Trophoblast cell (in vitro differentiated cells and primary cell): ENCODE data around the gene AHNAK.
"Not testable (repeated sequence)": the region's sequence is repeated elsewhere in the genome, so short reads cannot be mapped to it uniquely, and the experiment has no call there.

Experiments used
- DNase-seq, 2 donors: peaks; one replicate each; pipeline ENCODE4 v3.0.0-alpha.2; 2016
- H2AFZ ChIP-seq: 2 replicates; pipeline ENCODE4 v1.6.1; 2013; ENCODE audit warnings: low read length, moderate library complexity, mild to moderate bottlenecking; ENCODE audit not compliant: insufficient read depth, poor library complexity
- H2AK5ac ChIP-seq: 2 replicates; pipeline ENCODE4 v1.6.1; 2013; ENCODE audit warnings: mild to moderate bottlenecking, low read length
- H2BK120ac ChIP-seq: 2 replicates; pipeline ENCODE4 v1.6.1; 2013; ENCODE audit warnings: low read length, mild to moderate bottlenecking, moderate library complexity; ENCODE audit not compliant: insufficient read depth, poor library complexity
- H2BK12ac ChIP-seq: 2 replicates; pipeline ENCODE4 v1.6.1; 2013; ENCODE audit warnings: mild to moderate bottlenecking, low read length, moderate library complexity
- H2BK5ac ChIP-seq: 2 replicates; pipeline ENCODE4 v1.6.1; 2013; ENCODE audit warnings: low read length, low read depth, moderate library complexity, mild to moderate bottlenecking; ENCODE audit not compliant: poor library complexity
- H3K14ac ChIP-seq: 2 replicates; pipeline ENCODE4 v1.6.1; 2013; ENCODE audit warnings: mild to moderate bottlenecking, low read length
- H3K18ac ChIP-seq: 2 replicates; pipeline ENCODE4 v1.6.1; 2013; ENCODE audit warnings: mild to moderate bottlenecking, low read length
- H3K23ac ChIP-seq: 2 replicates; pipeline ENCODE4 v1.6.1; 2013; ENCODE audit warnings: low read length
- H3K27ac ChIP-seq: 2 replicates; pipeline ENCODE4 v1.5.1; 2013; ENCODE audit warnings: low read depth, mild to moderate bottlenecking, inconsistent platforms, low read length, moderate library complexity
- H3K27me3 ChIP-seq: 2 replicates; pipeline ENCODE4 v1.6.1; 2013; ENCODE audit warnings: inconsistent platforms, mild to moderate bottlenecking, low read length, moderate library complexity; ENCODE audit not compliant: insufficient read depth
- H3K36me3 ChIP-seq, 2 experiments: 1 replicate in 1 of 2; 2 replicates in 1 of 2; pipeline ENCODE4 v1.6.1; 2013; ENCODE audit warnings: low read length in 2 of 2, mild to moderate bottlenecking in 2 of 2, moderate library complexity in 1 of 2; ENCODE audit not compliant: insufficient read depth in 2 of 2, control insufficient read depth in 1 of 2
- H3K4ac ChIP-seq: 2 replicates; pipeline ENCODE4 v1.6.1; 2013; ENCODE audit warnings: low read depth, mild to moderate bottlenecking, low read length, moderate library complexity
- H3K4me1 ChIP-seq, 2 experiments: 1 replicate in 1 of 2; 2 replicates in 1 of 2; pipeline ENCODE4 v1.6.1; 2013; ENCODE audit warnings: low read length in 2 of 2, mild to moderate bottlenecking in 2 of 2, moderate library complexity in 1 of 2; ENCODE audit not compliant: insufficient read depth in 2 of 2, control insufficient read depth in 1 of 2
- H3K4me2 ChIP-seq: 2 replicates; pipeline ENCODE4 v1.6.1; 2013; ENCODE audit warnings: inconsistent platforms, mild to moderate bottlenecking, low read length, moderate library complexity
- H3K4me3 ChIP-seq: 2 replicates; pipeline ENCODE4 v1.5.1; 2013; ENCODE audit warnings: mild to moderate bottlenecking, low read depth, low read length, inconsistent platforms
- H3K79me1 ChIP-seq: one replicate; pipeline ENCODE4 v1.6.1; 2013; ENCODE audit warnings: low read length
- H3K79me2 ChIP-seq: 2 replicates; pipeline ENCODE4 v1.6.1; 2013; ENCODE audit warnings: low read length, mild to moderate bottlenecking; ENCODE audit not compliant: control insufficient read depth, insufficient read depth, poor library complexity
- H3K9ac ChIP-seq: 2 replicates; pipeline ENCODE4 v1.6.1; 2013; ENCODE audit warnings: mild to moderate bottlenecking, low read length
- H3K9me3 ChIP-seq: 2 replicates; pipeline ENCODE4 v1.6.1; 2013; ENCODE audit warnings: low read depth, mild to moderate bottlenecking, control low read depth, inconsistent platforms, low read length; ENCODE audit not compliant: insufficient read depth
- H4K12ac ChIP-seq: 2 replicates; pipeline ENCODE4 v1.6.1; 2013; ENCODE audit warnings: low read depth, mild to moderate bottlenecking, low read length, moderate library complexity
- H4K8ac ChIP-seq: 2 replicates; pipeline ENCODE4 v1.6.1; 2013; ENCODE audit warnings: low read depth, mild to moderate bottlenecking, low read length, moderate library complexity
- H4K91ac ChIP-seq: one replicate; pipeline ENCODE4 v1.6.1; 2013; ENCODE audit warnings: low read depth, mild to moderate bottlenecking, low read length, moderate library complexity
- WGBS: extraction: QIAGEN DNeasy Blood & Tissue Kit; methylation state at CpG from one replicate; pipeline ENCODE4 v1.1.7; 2013; ENCODE audit warnings: missing lambda C conversion rate; ENCODE audit not compliant: insufficient read length, insufficient coverage; ENCODE audit errors: extremely low coverage; 5-methylcytosine and 5-hydroxymethylcytosine counted together

Gene AHNAK

DNA sequence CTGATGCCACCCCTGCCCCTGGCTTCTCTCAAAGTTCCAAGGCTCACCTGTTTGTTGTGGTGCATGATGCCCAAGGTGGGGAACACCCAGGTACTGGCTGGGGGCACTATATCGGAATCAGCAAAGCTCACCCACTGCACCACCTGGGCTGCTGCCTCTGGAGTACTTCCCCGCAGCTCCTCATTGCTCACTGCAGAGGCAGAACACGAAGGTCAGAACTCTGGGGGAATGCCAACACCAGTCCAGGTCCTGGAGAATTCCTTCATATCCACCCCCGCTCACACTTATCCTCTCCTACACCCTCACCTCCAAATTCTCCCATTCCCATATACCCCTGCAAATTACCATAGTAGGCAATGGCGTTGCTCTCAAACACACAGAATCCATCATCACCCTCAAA lies 24.9 kb upstream of the AHNAK start:
- Histone ChIP-seq H3K4ac (peak overlapping the region; percentile 68), H3K79me2 (peaks cover 15% of the 10 kb centered on the region), H3K79me1 (peaks cover 12% of the 10 kb centered on the region), H3K36me3 (peaks cover 52 to 63% of the 10 kb centered on the region in 2 experiments), H3K4me1 (peaks cover 11 to 13% of the 10 kb centered on the region in 2 experiments)
- H3K23ac ChIP-seq, H2BK120ac ChIP-seq, H4K12ac ChIP-seq, H3K9me3 ChIP-seq, H3K27me3 ChIP-seq, H3K4me2 ChIP-seq, H4K91ac ChIP-seq, DNase-seq, H2AK5ac ChIP-seq, H3K18ac ChIP-seq, H3K27ac ChIP-seq, H4K8ac ChIP-seq, H3K4me3 ChIP-seq, H2BK5ac ChIP-seq, H3K14ac ChIP-seq, H2BK12ac ChIP-seq, H3K9ac ChIP-seq, H2AFZ ChIP-seq: not testable (repeated sequence)
- WGBS, result 100% methylated on average over 1 of the region's 5 CpGs

DNA sequence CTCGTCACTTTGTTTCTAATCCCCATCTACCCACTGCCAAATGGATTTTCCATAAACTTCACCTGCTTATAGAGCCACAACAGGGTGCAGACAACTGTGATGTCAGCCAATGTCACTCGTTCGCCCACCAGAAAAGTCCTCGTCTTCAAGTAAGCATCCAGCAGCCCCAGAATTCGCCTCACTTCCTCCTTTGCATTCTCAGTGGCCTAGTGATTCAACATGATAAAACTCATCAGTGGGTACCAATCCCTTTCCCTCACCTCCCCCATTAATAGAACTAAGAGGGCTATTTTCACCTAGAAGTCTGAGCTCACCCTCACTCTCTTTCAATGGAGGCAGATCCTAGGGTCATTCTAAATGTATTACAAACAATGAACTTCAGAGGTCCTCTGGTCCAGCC lies 24.3 kb upstream of the AHNAK start:
- H3K9ac ChIP-seq, H3K4me2 ChIP-seq, H3K9me3 ChIP-seq, H2BK12ac ChIP-seq, H3K27me3 ChIP-seq, H2AFZ ChIP-seq, H2BK120ac ChIP-seq, DNase-seq, H4K12ac ChIP-seq, H3K14ac ChIP-seq, H2BK5ac ChIP-seq, H3K27ac ChIP-seq, H3K18ac ChIP-seq, H4K91ac ChIP-seq, H2AK5ac ChIP-seq, H3K23ac ChIP-seq, H3K4me3 ChIP-seq, H4K8ac ChIP-seq: not testable (repeated sequence)
- H3K4me1 ChIP-seq, result peaks cover 11 to 13% of the 10 kb centered on the region in 2 experiments
- no CpG with 5 or more reads among the region's 5 CpGs for WGBS
- H3K36me3 ChIP-seq, result peaks cover 50 to 62% of the 10 kb centered on the region in 2 experiments
- peaks cover 15% of the 10 kb centered on the region for H3K79me2 ChIP-seq
- peak overlapping the region; percentile 68 for H3K4ac ChIP-seq
- peaks cover 12% of the 10 kb centered on the region for H3K79me1 ChIP-seq

DNA sequence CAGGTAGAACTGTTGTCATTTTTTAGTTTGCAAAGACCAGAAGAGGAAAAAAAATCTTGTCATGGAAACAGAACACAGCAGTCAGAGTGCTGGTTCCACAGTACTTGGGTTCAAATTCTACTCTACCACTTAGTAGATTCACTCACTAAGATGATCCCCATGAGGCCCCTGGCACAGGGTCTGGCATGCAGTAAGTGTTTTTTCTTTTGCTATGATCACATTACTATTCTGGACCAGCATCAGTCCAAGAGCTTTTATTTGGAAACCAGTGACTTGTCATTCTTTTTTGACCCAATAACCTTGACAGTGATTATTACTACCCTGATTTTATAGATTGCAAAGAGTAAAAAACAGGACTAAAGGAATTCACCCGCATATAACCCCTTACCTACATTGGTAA lies 23.0 kb upstream of the AHNAK start:
- H3K79me1 ChIP-seq, result peaks cover 10% of the 10 kb centered on the region
- no CpG with 5 or more reads among the region's 1 CpG for WGBS
- H3K14ac ChIP-seq, result no peak overlapping the region
- no peak overlapping the region for H4K91ac ChIP-seq
- no peak overlapping the region for H2BK120ac ChIP-seq
- no peak for DNase-seq
- no peak overlapping the region for H3K18ac ChIP-seq
- peaks cover 14% of the 10 kb centered on the region for H3K79me2 ChIP-seq
- no peak overlapping the region for H2BK5ac ChIP-seq
- no peak overlapping the region for H2AFZ ChIP-seq
- no peak overlapping the region for H4K8ac ChIP-seq
- peaks cover 47 to 65% of the 10 kb centered on the region in 2 experiments for H3K36me3 ChIP-seq
- H3K27ac ChIP-seq, result no peak overlapping the region
- no peak overlapping the region for H3K4me3 ChIP-seq
- no peak overlapping the region for H3K23ac ChIP-seq
- H3K4me1 ChIP-seq, result peaks cover 4% of the 10 kb centered on the region in 2 experiments
- no peaks in the 10 kb centered on the region for H3K9me3 ChIP-seq
- H2BK12ac ChIP-seq, result no peak overlapping the region
- no peak overlapping the region for H3K4me2 ChIP-seq
- H3K4ac ChIP-seq, result no peak overlapping the region
- no peak overlapping the region for H2AK5ac ChIP-seq
- H3K9ac ChIP-seq, result no peak overlapping the region
- H4K12ac ChIP-seq, result no peak overlapping the region
- no peaks in the 10 kb centered on the region for H3K27me3 ChIP-seq

DNA sequence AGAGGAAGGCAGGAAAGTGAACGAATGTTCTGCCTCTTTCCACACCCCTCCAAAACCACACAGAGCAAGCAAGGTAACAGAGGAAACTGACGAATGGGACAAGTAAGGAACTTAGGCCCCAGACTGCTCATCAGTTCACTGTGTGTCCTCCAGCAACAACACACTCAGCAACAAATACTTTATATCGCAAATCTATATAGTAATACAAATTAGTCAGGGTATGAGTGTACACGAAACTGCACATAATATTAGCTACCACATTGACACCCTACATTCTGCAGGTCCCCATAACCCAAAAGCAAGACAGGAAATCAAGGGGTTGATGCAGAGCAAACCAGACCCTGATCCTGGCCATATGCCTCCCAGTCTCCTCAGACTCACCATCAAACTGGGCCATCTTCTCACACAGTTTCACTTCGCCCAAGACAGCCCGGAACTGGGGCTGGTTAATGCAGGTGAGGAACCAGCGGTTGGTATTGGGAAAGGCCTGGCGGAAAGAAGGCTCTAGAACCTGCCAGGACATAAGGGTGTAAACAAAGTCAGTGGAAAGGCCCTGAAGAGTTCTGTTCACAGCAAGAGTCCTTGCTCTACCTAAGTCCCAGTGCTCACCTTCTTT lies 20.5 kb upstream of the AHNAK start:
- WGBS, result no CpG with 5 or more reads among the region's 8 CpGs
- H3K27me3 ChIP-seq, result no peaks in the 10 kb centered on the region
- H4K12ac ChIP-seq, result no peak overlapping the region

More for the DNA sequence above, 20.5 kb upstream of the AHNAK start:
- no peaks in the 10 kb centered on the region for H3K79me1 ChIP-seq
- H2AFZ ChIP-seq, result no peak overlapping the region
- no peak overlapping the region for H3K9ac ChIP-seq
- H3K27ac ChIP-seq, result no peak overlapping the region
- no peak overlapping the region for H3K23ac ChIP-seq
- no peak overlapping the region for H2BK12ac ChIP-seq
- no peak overlapping the region for H3K4me3 ChIP-seq
- H3K4ac ChIP-seq, result no peak overlapping the region
- no peaks in the 10 kb centered on the region for H3K4me1 ChIP-seq
- no peak overlapping the region for H2BK120ac ChIP-seq
- H3K79me2 ChIP-seq, result no peaks in the 10 kb centered on the region
- no peak overlapping the region for H4K91ac ChIP-seq
- no peaks in the 10 kb centered on the region for H3K9me3 ChIP-seq
- no peak for DNase-seq
- no peak overlapping the region for H4K8ac ChIP-seq
- no peak overlapping the region for H3K14ac ChIP-seq
- H2AK5ac ChIP-seq, result no peak overlapping the region
- no peak overlapping the region for H3K18ac ChIP-seq
- H3K4me2 ChIP-seq, result no peak overlapping the region
- no peak overlapping the region for H2BK5ac ChIP-seq
- H3K36me3 ChIP-seq, result peaks cover 53 to 82% of the 10 kb centered on the region in 2 experiments
